Esophagus squamous epithelium (tissue), 4 donors: ENCODE data around the gene SFTPD.

Experiments
- CTCF ChIP-seq, 6 experiments: fragments of 450-650 bp in 4 of 6; fragments of 200-600 bp in 2 of 6; sonication (generic) in 2 of 6; IDR thresholded peaks; one replicate each; pipeline ENCODE4 v1.5.1; 2016 to 2019; ENCODE audit warnings: antibody characterized with exemption in 6 of 6, mild to moderate bottlenecking in 4 of 6, moderate library complexity in 4 of 6
- POLR2A ChIP-seq, 4 donors: fragments of 450-650 bp; IDR thresholded peaks; one replicate each; pipeline ENCODE4 v1.6.1; 2017; ENCODE audit warnings: antibody characterized with exemption in 4 of 4, mild to moderate bottlenecking in 4 of 4, moderate library complexity in 3 of 4

- TF ChIP-seq CTCF (IDR thresholded peaks at IDR 0.05): no peak
- no peak for TF ChIP-seq POLR2A (IDR thresholded peaks at IDR 0.05)
These were observed 5.0 kb downstream of the SFTPD start for GRCh38 chr10:79943871-79944270.
